KOPT-K1 (cell line): Measurements from ENCODE around the gene BICD2.
A peak's percentile ranks its signal among the peaks of the same experiment; 100 is the strongest.
"Not testable (repeated sequence)": the region's sequence is repeated elsewhere in the genome, so short reads cannot be mapped to it uniquely, and the experiment has no call there.

Experiments
- H3K27ac ChIP-seq: fragments of 200-600 bp; sonication (generic); 2 replicates; pipeline ENCODE4 v1.5.1; 2016; ENCODE audit warnings: antibody characterized with exemption, mild to moderate bottlenecking, low read depth, low read length; ENCODE audit not compliant: poor library complexity, severe bottlenecking
- H3K36me3 ChIP-seq: fragments of 200-600 bp; sonication (generic); 2 replicates; pipeline ENCODE4 v1.5.1; 2017; ENCODE audit warnings: antibody characterized with exemption, mild to moderate bottlenecking, low read length, moderate library complexity; ENCODE audit not compliant: insufficient read depth
- H3K9me3 ChIP-seq: fragments of 200-600 bp; sonication (generic); 2 replicates; pipeline ENCODE4 v1.5.1; 2017; ENCODE audit warnings: antibody characterized with exemption, low read length, mild to moderate bottlenecking; ENCODE audit not compliant: insufficient read depth, poor library complexity, severe bottlenecking

BICD2 gene

DNA sequence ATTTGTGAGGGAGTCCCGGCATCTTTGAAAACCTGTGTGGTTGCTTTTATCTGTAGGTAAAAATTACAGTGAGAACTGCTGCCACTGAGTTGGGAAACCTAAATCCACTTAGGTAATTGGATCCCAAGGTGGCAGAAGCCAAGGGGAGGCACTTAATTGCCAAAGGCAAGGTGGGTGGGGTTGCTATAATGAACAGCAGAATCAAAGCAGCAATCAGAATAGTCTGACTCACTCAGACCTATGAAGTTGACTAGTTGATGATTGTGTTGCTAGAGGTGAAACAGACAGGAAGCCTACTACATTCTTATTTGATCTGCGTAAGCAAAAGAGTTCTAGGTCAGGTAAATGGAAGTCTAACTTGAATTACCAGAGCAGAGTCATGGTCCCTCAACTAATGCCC lies 17.3 kb upstream of the BICD2 start:
- Histone ChIP-seq H3K27ac (no peak overlapping the region), H3K9me3 (peaks cover 6% of the 10 kb centered on the region), H3K36me3 (no peaks in the 10 kb centered on the region)

DNA sequence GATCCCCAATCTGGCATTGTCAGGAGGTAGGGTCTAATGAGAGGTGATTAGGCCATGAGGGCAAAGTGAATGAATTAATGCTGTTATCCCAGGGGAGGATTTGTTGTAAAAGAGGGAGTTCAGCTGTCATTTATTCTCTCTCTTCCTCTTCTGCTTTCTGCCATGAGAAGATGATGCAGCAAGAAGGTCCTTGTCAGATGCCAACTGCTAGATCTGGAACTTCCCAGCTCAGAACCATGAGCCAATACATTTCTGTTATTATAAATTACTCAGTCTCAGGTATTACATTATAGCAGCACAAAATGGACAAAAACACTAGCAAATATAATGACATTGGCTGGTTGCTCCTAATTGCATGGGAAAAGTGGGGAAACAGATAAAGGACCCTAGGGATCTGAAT lies 15.6 kb upstream of the BICD2 start:
- Histone ChIP-seq H3K9me3 (peaks cover 6% of the 10 kb centered on the region), H3K36me3 (no peaks in the 10 kb centered on the region), H3K27ac (no peak overlapping the region)

GRCh38 chr9:92775466-92775865 lies 10.8 kb upstream of the BICD2 start:
- no peak overlapping the region for H3K27ac ChIP-seq
- H3K9me3 ChIP-seq = peaks cover 6% of the 10 kb centered on the region
- H3K36me3 ChIP-seq = no peaks in the 10 kb centered on the region

- peaks cover 6% of the 10 kb centered on the region for H3K9me3 ChIP-seq
- no peaks in the 10 kb centered on the region for H3K36me3 ChIP-seq
- no peak overlapping the region for H3K27ac ChIP-seq
Observed at GRCh38 chr9:92774274-92774673, 9.6 kb upstream of the BICD2 start.

DNA sequence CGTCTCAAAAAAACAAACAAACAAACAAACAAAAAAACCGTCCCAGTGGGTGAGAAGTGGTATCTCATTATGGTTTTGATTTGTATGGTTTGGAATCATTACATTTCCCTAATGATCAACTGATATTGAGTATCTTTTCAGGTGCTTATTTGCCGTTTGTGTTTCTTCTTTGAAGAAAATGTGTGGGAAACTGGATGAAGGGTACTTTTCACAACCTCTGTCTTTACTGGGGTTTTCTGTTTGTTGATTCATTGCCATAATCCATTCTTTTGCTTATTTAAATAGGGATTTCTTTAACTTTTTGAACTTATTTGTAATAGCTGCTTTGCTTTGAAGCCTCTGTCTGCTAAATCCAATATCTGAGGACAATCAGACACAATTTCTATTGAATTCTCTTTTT lies 9.2 kb upstream of the BICD2 start:
- Histone ChIP-seq H3K27ac (no peak overlapping the region), H3K36me3 (no peaks in the 10 kb centered on the region)

GRCh38 chr9:92771309-92771708 lies 6.7 kb upstream of the BICD2 start:
- Histone ChIP-seq H3K9me3 (no peaks in the 10 kb centered on the region), H3K36me3 (no peaks in the 10 kb centered on the region), H3K27ac (no peak overlapping the region)

More for the DNA sequence above, 9.2 kb upstream of the BICD2 start:
- peaks cover 3% of the 10 kb centered on the region for H3K9me3 ChIP-seq

- Histone ChIP-seq H3K36me3 (no peaks in the 10 kb centered on the region), H3K9me3 (no peaks in the 10 kb centered on the region), H3K27ac (no peak overlapping the region)
Observed at GRCh38 chr9:92770360-92770995, 5.8 kb upstream of the BICD2 start.

- Histone ChIP-seq H3K36me3 (no peaks in the 10 kb centered on the region), H3K9me3 (no peaks in the 10 kb centered on the region), H3K27ac (no peak overlapping the region)
Observed at GRCh38 chr9:92769990-92770359, 5.3 kb upstream of the BICD2 start.

- Histone ChIP-seq H3K36me3 (no peaks in the 10 kb centered on the region), H3K27ac (no peak overlapping the region), H3K9me3 (no peaks in the 10 kb centered on the region)
Observed at GRCh38 chr9:92769286-92769685, 4.7 kb upstream of the BICD2 start.

GRCh38 chr9:92768816-92769215 lies 4.2 kb upstream of the BICD2 start:
- not testable (repeated sequence) for H3K36me3 ChIP-seq, H3K27ac ChIP-seq, H3K9me3 ChIP-seq

- no peaks in the 10 kb centered on the region for H3K36me3 ChIP-seq
- H3K27ac ChIP-seq = no peak overlapping the region
- H3K9me3 ChIP-seq = no peaks in the 10 kb centered on the region
Observed at GRCh38 chr9:92767066-92768054, 2.7 kb upstream of the BICD2 start.

DNA sequence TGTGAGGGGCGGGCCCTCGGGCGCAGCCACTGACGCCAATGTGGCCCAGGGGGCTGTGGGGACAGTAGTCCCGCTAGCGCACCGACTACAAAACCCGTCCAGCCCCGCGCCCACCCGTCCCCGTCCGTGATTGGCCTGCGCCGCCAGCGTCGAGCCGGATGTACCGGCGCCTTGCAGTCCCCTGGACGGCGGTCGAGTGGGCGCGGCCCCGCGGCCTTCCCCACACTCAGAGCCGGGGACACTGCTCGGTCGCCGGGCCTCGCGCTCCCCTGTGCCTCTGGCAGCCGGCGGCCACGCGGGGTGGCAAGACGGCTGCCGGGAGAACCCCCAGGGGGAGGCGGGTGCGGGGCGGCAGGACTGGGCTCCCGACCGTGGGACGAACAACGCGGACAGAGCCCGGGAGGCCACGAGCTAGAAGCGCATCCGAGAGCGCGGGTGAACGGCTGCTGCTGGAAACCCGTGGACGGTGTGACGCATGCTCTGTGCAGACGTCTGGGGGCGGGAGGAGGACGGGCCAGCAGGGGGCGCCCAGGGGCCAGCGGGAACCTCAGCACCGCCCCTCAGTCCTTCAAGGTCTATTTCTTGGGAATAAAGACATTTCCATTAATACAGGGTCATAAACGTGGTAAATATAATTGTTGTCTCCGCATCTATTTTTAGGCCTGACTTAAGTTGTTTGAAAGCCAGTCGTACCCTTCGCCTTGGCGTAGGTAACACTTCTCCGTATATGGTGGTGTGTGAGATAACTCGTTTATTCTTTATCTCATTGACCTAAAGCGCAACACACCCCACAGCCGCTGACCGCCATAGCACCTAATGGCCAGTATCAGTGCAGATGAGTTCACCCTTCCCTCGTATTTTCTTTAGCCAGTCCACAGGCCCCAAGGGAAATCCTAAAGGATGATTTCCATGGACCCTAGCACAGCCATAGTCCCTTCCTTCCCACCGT lies 629 bp upstream of the BICD2 start:
- H3K9me3 ChIP-seq = no peaks in the 10 kb centered on the region
- no peaks in the 10 kb centered on the region for H3K36me3 ChIP-seq
- H3K27ac ChIP-seq = peak overlapping the region; percentile 95

GRCh38 chr9:92763721-92764380 lies 782 bp downstream of the BICD2 start:
- Histone ChIP-seq H3K36me3 (no peaks in the 10 kb centered on the region), H3K27ac (peak overlapping the region; percentile 65), H3K9me3 (no peaks in the 10 kb centered on the region)
